WTC11 (cell line): ENCODE measurements around the gene CCDC178.

ENCODE experiments used
- AR ChIP-seq: fragments of 250-450 bp; sonication (Bioruptor Pico); IDR thresholded peaks from 2 replicates; pipeline ENCODE4 v1.9.0; 2021; ENCODE audit warnings: mild to moderate bottlenecking
- ATF1 ChIP-seq: sonication (generic); formaldehyde crosslinking; IDR thresholded peaks from 2 replicates; pipeline ENCODE4 v1.8.1; 2023; ENCODE audit warnings: mild to moderate bottlenecking, moderate library complexity, missing genetic modification reagents
- ATF3 ChIP-seq: sonication (generic); formaldehyde crosslinking; conservative IDR thresholded peaks from 2 replicates; pipeline ENCODE4 v1.8.1; 2022; ENCODE audit warnings: mild to moderate bottlenecking, missing genetic modification reagents
- CTCF ChIP-seq: fragments of 200-600 bp; IDR thresholded peaks from 2 replicates; pipeline ENCODE4 v1.8.0; 2022; ENCODE audit warnings: antibody characterized with exemption
- FOXP4 ChIP-seq: sonication (generic); formaldehyde crosslinking; IDR thresholded peaks from 2 replicates; pipeline ENCODE4 v1.8.0; 2022; ENCODE audit warnings: mild to moderate bottlenecking, missing genetic modification reagents
- IRF1 ChIP-seq: sonication (generic); formaldehyde crosslinking; IDR thresholded peaks from 2 replicates; pipeline ENCODE4 v1.8.0; 2023; ENCODE audit warnings: missing genetic modification reagents
- NFYB ChIP-seq: sonication (generic); formaldehyde crosslinking; conservative IDR thresholded peaks from 2 replicates; pipeline ENCODE4 v1.8.0; 2022; ENCODE audit warnings: low read depth, missing genetic modification reagents
- SP1 ChIP-seq: sonication (generic); formaldehyde crosslinking; conservative IDR thresholded peaks from 2 replicates; pipeline ENCODE4 v1.8.1; 2022; ENCODE audit warnings: missing genetic modification reagents
- TCF7 ChIP-seq: sonication (generic); formaldehyde crosslinking; IDR thresholded peaks from 2 replicates; pipeline ENCODE4 v1.8.0; 2022; ENCODE audit warnings: mild to moderate bottlenecking, low read depth, missing genetic modification reagents, moderate library complexity
- ZBTB43 ChIP-seq: sonication (generic); formaldehyde crosslinking; IDR thresholded peaks from 2 replicates; pipeline ENCODE4 v1.8.1; 2023; ENCODE audit warnings: mild to moderate bottlenecking, missing genetic modification reagents
- ZNF121 ChIP-seq: sonication (generic); formaldehyde crosslinking; IDR thresholded peaks from 2 replicates; pipeline ENCODE4 v1.8.0; 2023; ENCODE audit warnings: missing genetic modification reagents
- ZNF219 ChIP-seq: sonication (generic); formaldehyde crosslinking; IDR thresholded peaks from 2 replicates; pipeline ENCODE4 v1.8.0; 2023; ENCODE audit warnings: missing genetic modification reagents, mild to moderate bottlenecking, borderline replicate concordance
- ZNF232 ChIP-seq: sonication (generic); formaldehyde crosslinking; IDR thresholded peaks from 2 replicates; pipeline ENCODE4 v1.8.0; 2022; ENCODE audit warnings: mild to moderate bottlenecking, missing genetic modification reagents
- ZNF671 ChIP-seq: fragments of 250-450 bp; sonication (Bioruptor Pico); IDR thresholded peaks from 2 replicates; pipeline ENCODE4 v1.8.0; 2021; ENCODE audit warnings: mild to moderate bottlenecking

- TF ChIP-seq CTCF (no peak), NFYB (CRISPR knock-in tag) (no peak), ZNF121 (no peak), ATF3 (CRISPR knock-in tag) (no peak), TCF7 (CRISPR knock-in tag) (no peak), FOXP4 (no peak), ZNF232 (CRISPR knock-in tag) (no peak), ATF1 (CRISPR knock-in tag) (no peak), ZNF671 (no peak), ZNF219 (CRISPR knock-in tag) (no peak), ZBTB43 (no peak), SP1 (CRISPR knock-in tag) (no peak), AR (CRISPR knock-in tag) (no peak), IRF1 (CRISPR knock-in tag) (no peak)
Observed at GRCh38 chr18:32974421-32975162, 465.9 kb downstream of the CCDC178 start.
